ENCODE results near the gene EYS.
"Not testable (repeated sequence)": the region's sequence is repeated elsewhere in the genome, so short reads cannot be mapped to it uniquely, and the experiment has no call there.

EYS gene

GRCh38 chr6:63821442-63821841 is 1885.6 kb downstream of the EYS start:
- DNase-seq (ENCODE audit: low read depth) = no peak

GRCh38 chr6:63819831-63820230 is 1887.2 kb downstream of the EYS start:
- DNase-seq (ENCODE audit: low read depth) = no peak

GRCh38 chr6:63817492-63818050 is 1889.5 kb downstream of the EYS start:
- no peak for DNase-seq (ENCODE audit: low read depth)

GRCh38 chr6:63816982-63817436 is 1890.0 kb downstream of the EYS start:
- no peak for DNase-seq (ENCODE audit: low read depth)

- DNase-seq (ENCODE audit: low read depth) = no peak
Measured at GRCh38 chr6:63816401-63816981, 1890.5 kb downstream of the EYS start.

GRCh38 chr6:63814459-63814858 is 1892.6 kb downstream of the EYS start:
- no peak for DNase-seq (ENCODE audit: low read depth)

DNA sequence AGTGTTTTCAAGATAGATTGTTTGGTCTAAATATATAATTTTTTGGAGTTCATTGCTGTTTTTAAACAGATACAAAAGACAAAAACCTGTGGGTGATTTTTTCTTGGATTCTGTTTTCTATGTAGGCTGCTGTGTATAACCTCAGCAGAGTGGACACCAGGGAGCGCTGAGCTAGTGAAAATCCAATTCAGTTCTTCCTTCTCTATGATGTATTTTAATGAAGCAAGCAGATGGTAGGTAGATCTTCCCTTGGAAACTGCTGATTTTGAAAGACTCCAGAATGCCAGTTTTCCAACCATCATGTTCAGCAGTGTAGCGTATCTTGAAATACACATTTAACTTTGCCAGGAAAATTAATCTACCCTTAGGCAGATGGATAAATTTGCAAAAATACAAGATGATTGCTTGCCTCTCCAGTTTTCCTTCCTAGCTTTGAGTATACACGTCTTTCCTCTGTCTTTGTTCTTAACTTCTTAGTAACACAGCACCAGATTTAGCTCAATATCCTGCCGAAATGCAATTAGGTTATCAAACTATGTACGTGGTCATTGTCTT is 1893.4 kb downstream of the EYS start:
- no peak for DNase-seq (ENCODE audit: low read depth)

DNA sequence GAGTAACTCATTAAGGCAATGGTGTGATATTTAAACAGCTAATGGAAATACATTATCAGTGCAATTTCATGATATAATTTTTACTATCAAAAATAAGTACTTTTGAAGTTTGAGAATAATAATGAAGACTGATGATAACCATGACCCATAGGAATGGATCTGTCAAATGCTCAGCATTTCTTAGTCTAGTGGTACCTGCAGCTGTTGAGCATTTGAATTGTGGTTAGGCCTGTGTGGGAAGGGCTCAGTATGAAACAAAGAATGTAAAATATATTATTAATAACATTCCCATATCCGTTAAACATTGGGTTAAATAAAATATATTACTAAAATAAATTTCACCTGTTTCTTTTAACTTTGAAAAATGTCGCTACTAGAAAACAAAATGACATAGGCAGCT is 1898.5 kb downstream of the EYS start:
- no peak for DNase-seq (ENCODE audit: low read depth)

DNA sequence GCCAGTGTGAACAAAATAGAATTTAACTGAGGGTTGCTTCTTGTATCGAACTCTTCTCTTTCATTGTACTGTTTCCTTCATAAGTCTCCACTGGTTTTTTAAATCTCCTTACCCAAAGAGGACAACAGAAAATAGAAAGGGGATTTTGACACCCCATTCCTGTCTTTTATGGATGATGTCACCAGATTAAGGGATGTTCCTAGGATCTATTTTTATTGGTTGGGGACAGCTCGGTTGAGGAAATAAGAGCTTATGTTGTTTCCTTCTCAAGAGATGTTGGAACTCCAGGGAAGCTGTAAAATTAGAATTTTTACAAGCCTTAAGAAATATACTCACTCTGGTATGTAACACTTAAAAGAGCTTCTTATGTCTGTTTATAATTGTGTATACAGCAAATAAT is 1900.0 kb downstream of the EYS start:
- DNase-seq (ENCODE audit: low read depth) = no peak

- DNase-seq (ENCODE audit: low read depth) = no peak
Measured at GRCh38 chr6:63806573-63806913, 1900.5 kb downstream of the EYS start.

- no peak for DNase-seq (ENCODE audit: low read depth)
Measured at GRCh38 chr6:63805808-63806572, 1901.0 kb downstream of the EYS start.

DNA sequence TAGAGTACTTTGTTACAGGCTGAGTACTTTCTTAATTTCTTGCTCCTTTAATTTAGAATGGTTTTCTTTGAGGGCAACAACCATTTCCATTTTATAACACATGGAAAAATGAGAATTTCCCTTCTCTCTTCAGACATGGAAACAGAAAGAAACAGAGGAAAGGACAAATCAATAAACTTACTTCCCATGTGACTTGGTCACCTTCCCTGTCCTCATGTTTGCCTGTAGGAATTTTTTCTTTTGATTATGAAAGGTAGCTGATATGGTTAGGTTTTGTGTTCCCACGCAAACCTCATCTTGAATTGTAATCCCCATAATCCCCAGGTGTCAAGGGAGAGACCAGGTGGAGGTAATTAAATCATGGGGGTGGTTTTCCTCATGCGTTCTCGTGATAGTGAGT is 1901.7 kb downstream of the EYS start:
- no peak for DNase-seq (ENCODE audit: low read depth)

GRCh38 chr6:63804381-63804956 is 1902.6 kb downstream of the EYS start:
- no peak for DNase-seq (ENCODE audit: low read depth)

DNA sequence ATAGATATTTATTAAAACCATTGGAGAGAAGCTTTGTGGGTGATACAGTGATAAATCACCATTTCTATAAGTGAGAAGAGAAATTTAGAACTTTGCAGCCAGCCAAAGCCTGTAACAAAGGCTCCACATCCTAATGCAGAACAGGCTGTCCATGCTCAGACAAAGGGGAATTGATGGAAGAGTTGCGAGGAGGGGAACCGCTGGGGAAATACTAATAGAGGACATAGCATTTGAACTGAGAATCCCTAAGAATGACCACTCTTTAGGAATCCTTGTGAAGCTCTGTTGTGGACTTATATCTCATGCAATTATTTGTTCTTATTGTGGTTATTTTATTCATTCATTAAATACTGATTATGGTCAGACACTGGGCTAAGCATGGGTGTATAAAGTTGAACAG is 1903.7 kb downstream of the EYS start:
- DNase-seq (ENCODE audit: low read depth) = no peak

- no peak for DNase-seq (ENCODE audit: low read depth)
Measured at GRCh38 chr6:63802606-63803206, 1904.3 kb downstream of the EYS start.

GRCh38 chr6:63800386-63800785 is 1906.6 kb downstream of the EYS start:
- DNase-seq (ENCODE audit: low read depth) = not testable (repeated sequence)

DNA sequence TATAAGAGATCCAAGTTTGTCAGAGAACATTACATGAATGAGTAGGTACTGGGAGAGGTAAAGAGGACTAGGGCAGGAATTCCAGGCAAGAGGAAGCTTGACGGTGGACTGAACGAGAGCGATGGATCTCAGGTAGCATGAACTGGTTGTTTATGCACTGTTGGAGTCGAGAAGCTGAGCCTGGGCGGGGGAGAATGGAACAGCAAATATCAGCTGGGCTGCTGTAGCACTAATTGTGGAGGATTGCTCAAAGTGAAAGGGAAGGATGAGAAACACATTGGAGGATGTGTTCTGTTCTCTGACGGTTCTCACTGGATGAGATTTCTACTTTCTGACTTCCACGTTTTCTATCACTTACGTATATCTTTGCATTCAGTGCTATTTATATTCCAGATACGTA is 1907.2 kb downstream of the EYS start:
- DNase-seq (ENCODE audit: low read depth) = no peak

- DNase-seq (ENCODE audit: low read depth) = no peak
Measured at GRCh38 chr6:63799313-63799712, 1907.7 kb downstream of the EYS start.

DNA sequence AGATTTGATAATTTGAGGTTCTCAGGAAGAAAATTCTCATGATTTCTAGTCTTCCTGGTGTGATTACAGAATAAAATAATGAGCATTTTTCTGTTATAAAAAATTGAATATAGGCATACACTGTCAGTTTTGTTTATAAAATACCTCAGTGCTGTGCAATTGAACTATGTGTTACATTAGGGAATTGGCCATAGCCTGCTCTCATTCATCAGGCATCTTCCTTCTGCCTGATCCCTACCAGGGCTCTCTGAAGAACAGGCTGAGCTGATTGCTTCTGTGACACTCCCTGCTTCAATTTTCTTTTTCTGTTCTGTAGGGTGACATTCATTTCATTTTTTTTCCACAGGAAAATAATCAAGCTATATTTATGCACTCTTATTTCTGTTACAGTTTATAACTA is 1908.6 kb downstream of the EYS start:
- no peak for DNase-seq (ENCODE audit: low read depth)

- DNase-seq (ENCODE audit: low read depth) = no peak
Measured at GRCh38 chr6:63797721-63798120, 1909.3 kb downstream of the EYS start.

DNA sequence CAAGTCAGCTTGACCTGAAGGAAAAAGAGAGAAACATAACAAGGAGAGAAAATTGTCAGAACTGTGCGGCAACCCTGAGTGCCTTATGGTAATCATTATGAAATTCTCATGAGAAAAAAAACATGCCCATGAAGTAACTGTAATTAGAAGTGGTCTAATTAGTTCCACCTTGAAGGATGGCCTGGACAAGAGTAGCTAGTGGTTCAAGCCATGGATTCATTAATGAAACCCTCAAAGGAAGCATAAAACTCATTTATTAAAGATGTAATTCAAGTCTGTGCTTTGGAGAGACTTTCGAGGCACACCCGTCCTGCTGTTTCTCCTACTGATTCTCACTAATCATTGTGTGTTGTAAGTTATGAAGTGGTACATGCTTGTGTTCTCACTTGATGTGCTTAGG is 1911.2 kb downstream of the EYS start:
- no peak for DNase-seq (ENCODE audit: low read depth)

GRCh38 chr6:63795006-63795405 is 1912.0 kb downstream of the EYS start:
- DNase-seq (ENCODE audit: low read depth) = no peak
